Stimulated activated CD8-positive, alpha-beta memory T cell treated with anti-CD3 and anti-CD28 coated beads, Interleukin-4, amount 100 ng/mL, for 48 hours (primary cell): ENCODE measurements around the gene MAP1LC3B.

Source experiments
- DNase-seq: peaks from one replicate; pipeline ENCODE4 v3.0.0-alpha.2; 2020

MAP1LC3B gene

DNA sequence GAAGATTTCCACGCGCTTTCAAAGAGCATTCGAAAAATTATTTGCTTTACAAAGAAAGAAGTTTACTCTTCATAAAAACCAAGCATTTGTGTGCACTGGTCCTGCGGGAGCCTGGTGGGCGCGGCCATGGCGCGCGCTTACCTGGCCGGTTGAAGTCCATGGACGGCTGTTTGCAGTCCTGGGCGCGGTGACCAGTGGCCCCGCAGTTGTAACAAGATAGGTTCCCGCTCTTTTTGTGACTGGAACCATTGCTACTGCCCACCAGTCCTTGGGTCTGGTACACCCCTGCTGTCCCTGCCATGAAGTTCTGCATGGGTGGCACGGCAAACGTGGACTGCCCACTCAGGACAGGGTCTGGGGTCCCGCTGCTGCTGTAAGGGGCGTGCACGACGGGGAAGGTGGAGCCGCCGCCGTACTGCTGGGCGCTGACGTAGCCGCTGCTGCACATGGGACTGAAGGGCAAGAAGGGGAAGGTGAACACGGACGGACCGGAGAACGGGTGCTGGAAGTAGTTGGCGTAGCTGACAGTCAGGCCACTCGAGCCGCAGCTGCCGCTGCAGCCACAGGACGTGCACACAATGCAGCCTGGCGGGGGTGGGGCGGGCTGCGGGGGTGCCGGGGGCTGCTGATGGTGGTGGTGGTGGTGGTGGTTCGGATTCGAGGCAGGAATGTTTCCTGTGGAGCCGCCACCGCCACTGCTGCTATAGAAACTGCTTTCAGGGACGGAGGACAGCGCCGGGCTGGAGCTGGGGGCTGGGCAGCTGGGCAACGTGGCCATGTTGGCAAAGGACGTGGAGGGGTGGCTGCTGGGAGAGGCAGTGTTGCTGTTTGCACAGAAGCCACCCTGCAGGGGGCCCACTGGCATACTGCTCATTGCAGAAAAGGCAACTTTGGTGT, 19.5 kb downstream of the MAP1LC3B start:
- DNase-seq = no peak

DNA sequence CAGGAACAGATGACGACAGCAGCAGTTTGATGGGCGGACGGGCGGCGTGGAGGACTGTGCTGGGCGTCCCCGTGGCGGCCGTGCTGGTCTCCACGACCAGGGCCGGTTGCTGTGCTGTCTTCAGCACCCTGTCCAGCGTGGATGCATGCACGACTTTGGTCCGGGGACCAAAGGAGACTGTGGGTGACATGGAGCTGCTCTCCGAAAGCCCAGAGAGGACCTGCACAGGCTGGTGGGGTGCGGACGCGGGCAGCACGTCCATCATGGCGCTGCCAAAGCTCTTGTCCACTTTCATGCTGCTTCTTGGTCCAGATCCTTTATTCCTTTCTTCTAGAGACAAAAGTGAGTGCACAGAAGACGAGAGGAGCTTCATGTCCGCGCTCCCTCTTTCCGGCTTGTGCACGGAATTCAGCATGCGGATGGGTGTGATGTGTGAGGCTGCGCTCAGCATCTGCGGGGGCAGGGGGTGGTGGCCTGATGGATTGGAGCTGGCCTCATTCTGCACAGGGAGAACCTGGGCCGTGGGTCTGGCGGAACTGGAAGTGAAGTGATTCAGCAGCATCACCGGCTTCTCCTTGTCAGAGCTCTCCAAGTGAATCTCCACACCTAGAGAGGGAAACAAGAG, 20.3 kb downstream of the MAP1LC3B start:
- no peak for DNase-seq

DNA sequence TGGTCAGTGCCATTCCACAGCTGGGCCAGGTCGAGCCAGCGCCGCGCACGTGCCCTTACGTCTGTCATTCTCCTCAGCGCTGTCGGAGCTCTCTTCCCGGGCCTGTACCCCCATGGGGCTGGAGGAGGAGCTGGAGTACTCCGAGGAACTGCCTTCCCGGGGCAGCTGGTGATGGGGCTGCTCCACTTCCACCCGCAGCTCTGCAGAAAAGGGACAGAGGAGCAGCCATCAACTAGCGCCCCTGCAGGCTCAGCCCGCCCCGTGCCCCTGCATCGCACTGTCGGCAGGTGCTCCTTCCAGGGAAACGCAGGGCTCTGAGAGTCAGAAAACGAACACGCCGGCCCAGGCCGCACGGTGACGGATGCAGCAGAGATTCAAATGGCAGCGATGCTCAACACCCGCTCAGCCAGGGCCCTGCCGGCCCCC, 20.9 kb downstream of the MAP1LC3B start:
- DNase-seq = no peak

DNA sequence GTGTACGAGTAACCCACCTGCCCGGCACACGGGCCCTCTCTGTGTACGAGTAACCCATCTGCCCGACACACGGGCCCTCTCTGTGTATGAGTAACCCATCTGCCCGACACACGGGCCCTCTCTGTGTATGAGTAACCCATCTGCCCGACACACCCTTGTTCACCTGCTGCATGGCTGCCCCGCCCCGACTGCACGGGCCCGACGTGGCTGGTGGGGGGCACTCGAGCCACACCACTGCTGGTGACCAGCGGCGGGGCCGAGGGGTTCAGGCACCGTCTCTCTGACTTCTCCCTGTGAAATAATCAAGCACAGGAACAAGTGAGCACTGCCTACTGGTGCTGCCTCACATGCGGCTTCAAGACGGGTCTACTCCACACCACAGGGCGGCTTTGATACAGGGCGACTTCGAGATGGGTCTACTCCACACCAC, 22.1 kb downstream of the MAP1LC3B start:
- DNase-seq = no peak

DNA sequence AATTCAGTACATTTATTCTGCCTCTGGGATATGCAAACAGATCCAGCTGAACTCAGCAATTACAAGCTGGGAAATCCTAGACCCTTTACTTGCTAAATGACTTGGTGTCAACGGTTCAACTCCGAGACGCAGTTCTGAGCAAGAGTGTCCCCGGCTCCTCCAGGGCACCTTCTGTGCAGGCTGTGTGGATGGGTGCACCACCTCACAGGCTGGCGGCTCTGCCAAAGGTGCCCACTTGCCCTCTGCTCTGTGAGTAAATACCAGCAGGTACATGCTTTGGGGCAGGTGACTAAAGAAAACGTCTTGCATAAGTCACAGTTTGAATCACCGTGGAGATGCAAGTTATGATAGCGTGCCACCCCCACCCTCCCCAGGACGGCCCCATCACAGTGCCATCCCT, 23.3 kb downstream of the MAP1LC3B start:
- DNase-seq = no peak

DNA sequence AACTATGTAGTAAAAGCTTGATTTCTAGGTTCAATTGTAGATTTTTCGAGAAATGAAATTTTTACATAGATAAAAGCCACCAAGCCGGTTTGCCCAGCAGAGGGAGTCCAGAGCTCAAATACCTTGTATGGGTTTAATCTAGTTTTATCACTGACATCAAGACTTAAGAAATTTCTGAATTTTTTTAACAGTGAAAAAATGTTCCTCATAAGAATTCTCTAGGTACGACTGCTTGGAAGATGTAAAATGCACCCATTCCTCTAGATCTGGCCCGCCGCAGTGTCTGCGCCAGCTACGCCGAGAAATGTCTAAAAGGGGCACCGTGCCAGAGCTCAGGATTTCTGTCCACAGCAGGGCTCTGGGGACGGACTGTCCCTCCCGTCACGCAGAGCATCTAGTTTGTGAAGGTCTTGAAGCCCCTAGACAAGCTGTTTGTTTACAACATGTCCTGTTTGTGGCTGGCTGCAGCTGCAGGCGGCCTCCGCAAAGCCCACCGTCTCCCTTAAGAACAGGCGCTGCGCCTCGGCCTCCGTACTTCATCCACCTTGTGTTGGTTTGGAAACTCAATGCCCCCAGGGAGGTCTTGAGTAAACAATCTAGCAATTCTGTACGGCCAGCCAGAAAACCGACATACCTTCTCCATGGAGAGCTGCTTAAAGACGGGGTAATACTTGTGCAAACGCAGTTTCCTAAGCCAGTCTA, 24.8 kb downstream of the MAP1LC3B start:
- DNase-seq = peak; percentile 51

DNA sequence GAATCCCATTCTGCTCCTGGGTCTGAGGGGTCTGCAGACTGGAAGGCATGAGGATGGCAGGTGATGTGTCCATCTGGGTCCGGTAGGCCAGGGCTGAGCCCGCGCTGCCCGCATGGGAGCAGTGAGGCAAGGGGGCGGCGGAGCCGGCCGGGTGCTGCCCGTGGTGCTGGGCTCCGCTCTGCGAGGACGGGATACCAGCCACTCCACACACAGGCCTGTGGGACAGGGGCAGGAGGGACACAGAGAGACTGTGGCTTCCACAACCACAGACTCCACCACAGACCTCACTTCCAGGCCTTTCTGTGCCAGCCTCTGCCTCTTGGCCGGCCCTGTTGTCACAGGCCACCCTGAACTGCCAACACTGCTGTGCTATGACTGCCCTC, 25.4 kb downstream of the MAP1LC3B start:
- no peak for DNase-seq

DNA sequence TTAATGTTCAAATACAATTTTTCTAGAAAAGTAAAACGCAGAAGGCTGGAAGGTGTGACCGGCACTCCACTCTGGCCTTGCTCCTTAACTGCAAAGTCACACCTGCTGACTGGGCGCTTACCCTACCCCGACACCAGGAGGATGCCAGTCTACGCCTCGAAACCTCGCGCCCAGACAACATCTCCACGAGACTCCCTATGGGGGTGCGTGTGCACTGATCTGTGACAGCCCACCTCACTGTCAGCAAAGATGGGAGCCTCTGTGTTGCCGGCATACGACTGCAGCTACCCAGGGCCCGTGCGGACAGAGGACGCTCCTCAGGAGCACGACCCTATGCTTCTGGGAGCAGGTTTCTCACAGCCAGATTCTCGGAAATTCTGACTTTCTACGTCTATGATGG, 26.1 kb downstream of the MAP1LC3B start:
- no peak for DNase-seq

DNA sequence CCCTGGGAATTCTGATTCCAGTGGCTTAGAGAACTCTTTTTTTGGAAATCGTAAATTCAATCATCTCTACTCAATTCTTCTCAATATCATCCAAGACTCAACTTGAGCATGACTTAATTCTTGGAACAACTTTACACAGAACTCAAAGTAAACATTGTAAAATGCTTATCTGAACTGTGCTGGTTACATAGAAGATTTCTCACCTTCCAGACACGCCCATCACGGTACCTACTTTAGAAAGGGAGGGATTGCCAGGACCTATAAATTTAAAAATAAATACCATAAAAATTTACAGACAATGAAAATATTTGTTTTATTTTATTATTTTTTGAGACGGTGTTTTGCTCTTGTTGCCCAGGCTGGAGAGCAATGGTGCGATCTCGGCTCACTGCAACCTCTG, 26.5 kb downstream of the MAP1LC3B start:
- DNase-seq = no peak

DNA sequence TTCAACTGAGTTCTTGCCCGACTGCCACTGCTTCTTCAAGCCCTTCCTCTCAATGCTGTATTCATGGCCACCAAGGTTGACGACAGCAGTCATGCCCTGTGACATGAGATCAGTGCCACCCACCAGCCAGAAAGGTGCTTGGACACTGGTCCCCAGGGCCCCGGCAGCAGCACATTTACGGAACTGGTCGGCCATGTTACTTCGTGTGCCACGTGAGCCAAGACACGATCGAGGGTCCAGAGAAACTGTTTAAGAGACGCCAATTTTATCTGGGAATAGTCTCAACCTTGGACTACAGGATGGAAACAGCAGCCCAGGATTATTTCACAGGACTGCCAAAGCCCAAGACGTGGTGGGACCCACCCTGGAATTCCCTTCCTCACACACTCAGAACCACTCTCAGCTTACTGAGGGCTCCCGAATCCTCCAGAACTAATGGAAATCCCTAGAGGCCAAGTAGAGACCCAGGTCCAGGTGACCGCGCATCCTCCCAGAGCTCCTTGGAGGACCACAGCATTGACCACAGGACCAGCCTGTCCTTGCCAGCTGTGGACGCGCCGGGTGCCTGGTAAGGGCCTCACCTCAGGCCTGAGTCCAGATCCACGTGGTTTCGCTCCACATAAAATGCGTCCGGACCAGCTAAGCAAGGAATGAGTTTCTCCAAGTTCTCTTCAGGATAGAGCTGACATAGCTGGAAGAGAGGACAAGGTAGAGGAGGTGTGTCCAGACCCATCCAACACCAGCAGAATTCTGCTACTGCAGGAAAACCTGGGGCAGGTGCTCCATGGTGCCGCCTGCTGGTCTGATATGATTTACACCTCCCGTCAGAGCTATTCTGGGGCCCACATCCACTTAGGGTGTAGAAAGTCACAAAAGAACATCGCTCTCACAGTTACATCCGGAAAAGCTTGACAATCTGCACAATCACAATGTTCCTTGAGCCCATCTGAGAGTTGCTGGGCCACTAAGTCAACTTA, 28.2 kb downstream of the MAP1LC3B start:
- DNase-seq = no peak

DNA sequence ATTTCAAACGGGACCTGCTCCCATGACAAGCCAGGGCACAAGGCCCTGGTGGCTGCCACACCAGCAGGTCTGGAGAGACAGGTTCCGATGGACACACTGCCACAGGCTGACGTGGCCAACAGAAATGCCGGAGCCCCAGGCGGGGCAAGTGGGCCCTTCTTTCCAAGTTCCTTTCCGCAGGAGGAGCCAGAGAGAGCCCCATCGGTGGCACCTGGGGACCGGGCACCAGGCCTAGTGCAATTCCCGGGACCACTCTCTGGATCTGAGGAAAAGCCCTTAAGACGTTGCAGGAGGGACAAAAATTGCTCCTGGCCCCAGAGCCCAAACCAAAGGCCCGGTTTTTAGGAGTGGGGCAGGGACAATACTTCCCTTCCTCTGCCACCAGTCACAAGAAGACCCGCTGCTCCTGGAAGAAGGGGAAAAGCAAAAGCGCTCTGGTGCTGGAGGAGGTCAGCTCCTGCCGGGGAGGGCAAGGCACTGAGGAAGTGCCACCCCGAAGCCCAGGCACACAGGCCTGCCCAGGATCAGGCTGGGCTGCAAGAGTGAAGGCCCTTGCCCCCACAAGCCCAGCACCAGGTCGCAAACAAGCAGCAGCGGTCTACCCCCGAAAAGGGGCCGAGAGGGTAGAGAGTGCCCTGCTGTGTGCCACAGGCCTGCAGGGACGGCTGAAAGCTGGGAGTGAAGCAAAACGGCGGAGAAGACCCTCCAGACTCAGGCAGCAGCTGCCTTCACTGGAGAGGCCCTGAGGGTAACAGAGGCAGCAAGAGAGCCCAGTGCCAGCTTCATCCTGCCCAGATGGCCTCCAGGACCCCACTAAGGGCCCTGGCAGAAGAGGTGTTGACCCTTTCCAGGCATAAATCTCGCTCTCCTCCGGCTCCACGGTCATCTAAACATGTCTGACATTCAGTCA, 29.1 kb downstream of the MAP1LC3B start:
- DNase-seq = no peak

DNA sequence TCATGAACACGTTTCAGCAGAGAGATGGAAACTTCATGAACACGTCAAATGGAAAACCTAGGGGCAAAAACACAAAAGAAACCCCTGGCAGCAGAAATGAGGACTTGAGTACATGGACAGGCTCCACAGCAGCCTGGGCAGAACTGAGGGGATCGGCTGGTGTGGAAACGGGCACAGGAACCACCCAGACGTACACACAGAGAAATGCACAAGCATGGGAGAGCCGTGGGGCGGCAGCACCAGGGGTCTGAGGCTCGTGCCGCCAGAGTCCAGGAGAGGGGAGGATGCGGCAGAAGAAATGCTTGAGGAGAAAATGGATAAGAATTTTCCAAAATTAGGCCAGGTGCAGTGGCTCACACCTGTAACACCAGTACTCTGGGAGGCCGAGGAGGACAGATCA, 30.0 kb downstream of the MAP1LC3B start:
- no peak for DNase-seq

DNA sequence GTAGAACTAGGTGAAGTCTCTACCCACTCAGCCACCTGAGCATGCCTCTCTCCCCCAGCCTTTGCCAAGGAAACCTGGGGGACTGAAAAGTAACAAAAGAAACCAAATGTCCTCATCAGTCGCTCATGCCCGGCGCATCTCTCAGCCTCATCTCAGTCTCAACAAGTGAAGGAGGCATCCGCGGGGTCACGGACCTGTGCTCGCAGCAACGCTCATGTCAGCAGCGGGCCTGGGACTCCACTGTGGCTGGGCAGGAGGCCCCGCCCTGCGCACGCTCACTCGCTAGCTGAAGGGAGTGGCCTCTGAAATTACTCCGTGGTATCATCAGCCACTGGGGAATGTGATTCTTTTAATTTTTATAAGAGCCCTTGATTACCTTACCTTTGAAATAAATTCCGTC, 31.3 kb downstream of the MAP1LC3B start:
- DNase-seq = no peak

DNA sequence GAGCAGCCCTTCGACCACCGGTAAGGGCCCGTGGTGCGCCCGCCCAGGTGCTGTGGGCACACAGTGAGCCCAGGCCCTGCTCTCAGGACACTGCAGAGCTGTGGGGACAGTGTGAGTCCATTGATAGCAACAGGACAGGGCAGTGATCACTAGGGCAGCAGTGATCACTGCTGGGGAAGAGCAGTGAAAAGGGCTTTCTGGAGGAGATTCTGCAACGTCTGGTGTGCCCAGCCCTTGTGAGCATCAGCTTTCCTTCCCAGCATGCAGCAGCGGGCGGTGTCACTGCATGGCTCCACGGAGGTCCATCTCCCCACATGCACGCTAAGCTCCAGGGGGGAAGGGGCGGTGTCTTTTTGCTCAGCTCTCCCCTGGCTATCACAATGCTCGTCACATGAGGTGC, 32.1 kb downstream of the MAP1LC3B start:
- DNase-seq = no peak

DNA sequence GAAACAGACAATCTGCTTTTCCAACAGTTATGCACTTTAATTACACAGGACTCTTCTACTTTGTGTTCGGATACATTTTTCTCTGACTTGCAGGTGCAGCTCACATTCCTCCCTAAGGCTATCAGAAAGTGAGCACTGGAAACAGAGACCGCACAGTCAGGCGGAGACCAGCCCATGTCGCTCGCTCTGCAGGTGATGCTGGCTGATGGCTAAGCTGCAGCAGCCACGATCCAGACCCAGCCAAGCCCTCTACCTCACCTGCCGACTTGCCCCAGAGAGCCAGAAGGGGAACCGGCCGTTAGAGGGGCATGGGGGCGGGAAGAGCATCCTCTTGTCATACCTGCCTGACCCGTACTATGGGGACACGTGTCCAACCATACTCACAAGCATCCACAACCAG, 33.8 kb downstream of the MAP1LC3B start:
- DNase-seq = no peak

DNA sequence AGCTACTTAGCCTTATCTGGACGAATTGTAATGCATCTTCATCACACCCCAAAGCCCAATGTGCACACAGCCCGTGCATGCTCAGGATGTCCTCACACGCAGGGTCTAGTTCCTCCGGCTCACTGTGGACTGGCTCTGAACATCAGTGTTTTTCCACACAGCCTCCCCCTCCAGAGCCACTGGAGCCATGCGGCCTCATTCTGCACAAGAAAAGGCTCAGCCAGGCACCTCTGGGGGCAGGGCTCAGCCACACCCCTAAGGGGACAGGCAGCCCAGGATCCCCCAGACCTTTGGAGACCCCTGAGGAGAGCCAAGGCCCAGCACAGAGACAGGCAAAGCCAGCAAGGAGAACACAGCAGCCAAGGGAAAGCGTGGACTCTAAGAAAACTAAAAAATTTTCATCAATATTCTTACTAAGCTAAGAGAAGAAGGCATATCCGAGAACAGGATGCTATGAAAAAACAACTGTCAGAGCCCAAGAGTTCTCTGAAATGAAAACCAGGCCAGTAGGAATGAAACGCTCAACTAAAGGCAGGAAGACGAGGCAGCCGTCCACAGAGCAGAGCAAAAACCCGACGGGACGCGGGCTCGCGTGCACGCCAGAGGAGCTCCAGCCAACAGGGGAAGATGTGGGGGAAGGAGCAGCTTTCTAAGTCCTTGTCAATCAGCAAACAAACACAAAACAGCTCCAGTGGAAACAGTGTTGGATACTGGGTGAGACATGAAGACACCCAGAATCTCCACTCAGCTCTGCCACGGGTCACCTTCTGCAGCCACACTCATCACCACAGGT, 34.5 kb downstream of the MAP1LC3B start:
- DNase-seq = no peak

DNA sequence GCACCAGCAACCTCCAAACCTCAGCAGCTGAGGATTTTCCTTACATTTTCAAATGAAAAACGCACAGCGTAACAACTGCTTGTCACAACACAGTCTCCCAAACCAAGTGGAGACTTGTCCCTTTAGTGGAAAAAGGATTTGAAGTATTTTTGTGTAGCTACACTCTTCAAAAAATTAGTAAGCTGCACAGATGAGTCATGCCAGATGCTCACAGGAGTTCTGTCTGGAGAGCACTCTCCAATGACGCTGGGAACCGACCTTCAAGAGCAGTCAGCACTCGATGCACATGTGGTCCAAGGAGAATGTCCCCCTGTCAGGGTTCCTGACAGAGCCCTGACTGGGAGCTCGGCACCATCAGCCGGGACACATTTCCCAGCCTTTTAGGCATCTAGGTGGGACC, 39.8 kb downstream of the MAP1LC3B start:
- DNase-seq = no peak

DNA sequence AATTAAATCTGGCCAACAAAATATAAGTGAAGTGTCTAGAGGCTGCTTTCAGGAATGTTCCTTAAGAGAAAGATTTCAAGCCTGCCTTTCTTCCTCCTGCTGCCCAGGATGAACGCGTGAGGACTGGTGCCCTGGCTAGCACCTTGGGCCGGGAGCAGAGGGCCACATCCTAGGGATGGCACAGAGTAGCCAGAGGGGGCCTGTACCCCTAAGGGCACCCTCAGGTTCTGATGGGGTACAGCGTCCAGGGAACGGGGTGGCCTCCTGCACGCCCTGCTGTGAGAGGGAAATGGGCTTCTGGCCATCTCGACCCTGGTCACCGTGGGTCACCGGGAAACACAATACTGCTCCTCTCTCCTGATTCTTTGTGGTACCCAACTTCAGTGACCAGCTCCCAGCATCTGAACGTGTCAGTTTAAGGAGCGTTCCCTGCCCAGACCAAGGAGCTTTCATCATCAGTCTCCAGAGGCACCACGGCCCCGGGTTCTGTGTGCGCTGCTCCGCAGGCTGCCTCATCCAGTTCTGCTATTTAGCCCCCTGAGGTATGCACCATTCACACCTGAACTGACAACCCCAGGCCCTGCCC, 40.3 kb downstream of the MAP1LC3B start:
- DNase-seq = no peak

DNA sequence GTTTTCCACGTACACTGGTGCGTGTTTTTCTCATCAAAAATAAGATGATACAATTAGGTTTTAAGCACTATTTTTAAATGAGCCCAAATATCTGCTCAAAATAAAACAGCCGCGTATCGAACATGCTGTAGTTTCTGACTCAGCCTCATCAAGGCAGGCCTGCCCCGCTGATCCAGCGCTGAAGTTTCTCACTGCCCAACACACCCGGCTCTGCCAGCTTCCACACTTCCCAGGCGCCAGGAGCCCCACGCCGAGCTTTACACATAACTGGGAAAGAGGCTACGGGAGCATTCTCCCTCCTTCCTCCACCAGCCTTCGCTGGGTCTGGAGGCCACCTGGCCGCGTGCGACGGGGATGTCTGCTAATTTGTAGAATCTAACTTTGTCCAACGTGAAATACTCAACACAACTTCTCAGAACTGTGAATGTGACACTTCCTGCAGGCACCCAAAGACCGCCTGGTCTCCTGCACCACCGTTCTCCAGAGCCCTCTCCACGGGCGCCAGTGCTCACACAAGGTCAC, 42.1 kb downstream of the MAP1LC3B start:
- DNase-seq = no peak
